Spleen (tissue), 7 donors: Measurements from ENCODE around the gene WNK2.

Experiments
- CTCF ChIP-seq, 11 experiments: fragments of 200-600 bp in 7 of 11; fragments of 450-650 bp in 4 of 11; sonication (generic) in 4 of 11; IDR thresholded peaks in 8 of 11; conservative IDR thresholded peaks in 3 of 11; 1 replicate in 7 of 11; 2 replicates in 4 of 11; pipeline versions ENCODE4 v1.4.0 to v1.8.0; 2016 to 2021; ENCODE audit warnings: antibody characterized with exemption in 11 of 11, inconsistent platforms in 4 of 11, mild to moderate bottlenecking in 1 of 11
- POLR2A ChIP-seq, 3 donors: fragments of 450-650 bp; IDR thresholded peaks; one replicate each; pipeline ENCODE4 v1.5.1; 2017; ENCODE audit warnings: antibody characterized with exemption in 3 of 3, mild to moderate bottlenecking in 1 of 3
- POLR2AphosphoS5 ChIP-seq, 3 donors: sonication (generic); formaldehyde crosslinking; IDR thresholded peaks; one replicate each; pipeline ENCODE4 v1.5.1; 2017; ENCODE audit warnings: antibody characterized with exemption in 3 of 3
- donor health status: DM: no; HTN: no; CAD: no; lungs with moderate emphysema.
- donor health status: DM: no; HTN: no; CAD: no.
- donor health status: DM: no; HTN: no; CAD: no.

GRCh38 chr9:93295456-93296076 lies 111.6 kb downstream of the WNK2 start:
- TF ChIP-seq POLR2AphosphoS5 (IDR thresholded peaks at IDR 0.05) (no peak), CTCF (IDR thresholded peaks at IDR 0.05 in 8 of 11, conservative IDR thresholded peaks at IDR 0.05 in 3 of 11) (no peak), POLR2A (IDR thresholded peaks at IDR 0.05) (no peak)
